Subcutaneous adipose tissue (tissue), 4 donors: Measurements from ENCODE around the gene G6PD. TPM values are rescaled to one million over a fixed set of nuclear protein-coding genes. Genes with fewer than 3 reads are reported as not detected.
"Not testable (repeated sequence)": the region's sequence is repeated elsewhere in the genome, so short reads cannot be mapped to it uniquely, and the experiment has no call there.

ENCODE experiments used
- total RNA-seq, 4 donors: library from RNA; depleted of rRNA; stranded (reverse); fragments of >200 nt; gene quantifications; one replicate each; pipeline ENCODE4 v1.1.0, GENCODE V29; 2016
- TF ChIP-seq, protein P1 (sequence below): fragments of 450-650 bp; IDR thresholded peaks from one replicate; pipeline ENCODE4 v1.5.1; 2016; ENCODE audit warnings: low read depth, mild to moderate bottlenecking, control low read depth, antibody characterized with exemption, moderate library complexity

G6PD gene
- total RNA-seq: 10 to 100 TPM; 37.2 to 90.6 (median 46.5) TPM

- TF ChIP-seq, protein P1, sequence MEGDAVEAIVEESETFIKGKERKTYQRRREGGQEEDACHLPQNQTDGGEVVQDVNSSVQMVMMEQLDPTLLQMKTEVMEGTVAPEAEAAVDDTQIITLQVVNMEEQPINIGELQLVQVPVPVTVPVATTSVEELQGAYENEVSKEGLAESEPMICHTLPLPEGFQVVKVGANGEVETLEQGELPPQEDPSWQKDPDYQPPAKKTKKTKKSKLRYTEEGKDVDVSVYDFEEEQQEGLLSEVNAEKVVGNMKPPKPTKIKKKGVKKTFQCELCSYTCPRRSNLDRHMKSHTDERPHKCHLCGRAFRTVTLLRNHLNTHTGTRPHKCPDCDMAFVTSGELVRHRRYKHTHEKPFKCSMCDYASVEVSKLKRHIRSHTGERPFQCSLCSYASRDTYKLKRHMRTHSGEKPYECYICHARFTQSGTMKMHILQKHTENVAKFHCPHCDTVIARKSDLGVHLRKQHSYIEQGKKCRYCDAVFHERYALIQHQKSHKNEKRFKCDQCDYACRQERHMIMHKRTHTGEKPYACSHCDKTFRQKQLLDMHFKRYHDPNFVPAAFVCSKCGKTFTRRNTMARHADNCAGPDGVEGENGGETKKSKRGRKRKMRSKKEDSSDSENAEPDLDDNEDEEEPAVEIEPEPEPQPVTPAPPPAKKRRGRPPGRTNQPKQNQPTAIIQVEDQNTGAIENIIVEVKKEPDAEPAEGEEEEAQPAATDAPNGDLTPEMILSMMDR: no peak
These were observed at the start of gene G6PD for GRCh38 chrX:154546354-154547244. Gene G6PD, minus strand, starts transcription at chrX:154546846. Its CDS starts 691 bp downstream, at chrX:154546155.

- TF ChIP-seq, protein P1: no peak
These were observed 49.1 kb upstream of the G6PD start for GRCh38 chrX:154595559-154596249.

DNA sequence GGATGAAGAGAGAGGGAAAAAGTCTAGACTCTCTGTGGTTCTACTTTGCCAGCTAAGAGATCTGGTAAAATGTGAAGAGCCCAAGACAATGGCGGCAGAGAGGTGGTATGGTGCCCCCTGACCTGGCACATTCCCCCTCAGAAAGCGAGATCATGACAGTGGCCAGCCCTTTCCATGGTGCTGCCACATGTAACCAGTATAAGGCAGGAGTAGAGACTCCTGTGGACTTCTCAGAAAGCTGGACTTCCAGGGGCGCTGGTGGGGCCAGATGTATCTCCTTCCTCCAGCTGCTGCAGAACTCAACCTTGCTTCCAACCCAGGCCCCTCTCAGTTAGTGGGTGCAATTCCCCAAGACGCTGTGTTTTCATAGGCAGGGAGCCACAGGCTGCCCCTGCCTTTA, 47.8 kb upstream of the G6PD start:
- TF ChIP-seq, protein P1: no peak

- TF ChIP-seq, protein P1: no peak
These were observed 46.6 kb upstream of the G6PD start for GRCh38 chrX:154593201-154593600.

- TF ChIP-seq, protein P1: no peak
These were observed 45.9 kb upstream of the G6PD start for GRCh38 chrX:154592505-154592904.

- TF ChIP-seq, protein P1: not testable (repeated sequence)
These were observed 38.0 kb upstream of the G6PD start, which contains the start of gene CTAG1A for GRCh38 chrX:154584585-154585183. Gene CTAG1A, plus strand, starts transcription at chrX:154585133. Its CDS starts 74 bp downstream, at chrX:154585207.

- TF ChIP-seq, protein P1: no peak
These were observed 3.1 kb upstream of the G6PD start for GRCh38 chrX:154549766-154550165.
